MM.1S (cell line): ENCODE results near the gene ZCCHC2.

Source experiments
- EZH2 ChIP-seq: fragments of 300-600 bp; sonication (generic); optimal IDR thresholded peaks from 2 replicates; pipeline ENCODE3; 2017; ENCODE audit warnings: low read depth, mild to moderate bottlenecking, antibody characterized with exemption, low read length, mixed read lengths
- EZH2phosphoT487 ChIP-seq: fragments of 300-600 bp; sonication (generic); IDR thresholded peaks from 2 replicates; pipeline ENCODE4 v1.6.1; 2018; ENCODE audit warnings: antibody characterized with exemption, low read length
- TF ChIP-seq, protein P1 (sequence below): fragments of 300-600 bp; sonication (generic); IDR thresholded peaks from 2 replicates; pipeline ENCODE4 v1.5.1; 2016; ENCODE audit warnings: antibody characterized with exemption, low read length, mixed read lengths

GRCh38 chr18:62603211-62603610 is 80.4 kb downstream of the ZCCHC2 start:
- TF ChIP-seq EZH2, result no peak
- TF ChIP-seq, protein P1, sequence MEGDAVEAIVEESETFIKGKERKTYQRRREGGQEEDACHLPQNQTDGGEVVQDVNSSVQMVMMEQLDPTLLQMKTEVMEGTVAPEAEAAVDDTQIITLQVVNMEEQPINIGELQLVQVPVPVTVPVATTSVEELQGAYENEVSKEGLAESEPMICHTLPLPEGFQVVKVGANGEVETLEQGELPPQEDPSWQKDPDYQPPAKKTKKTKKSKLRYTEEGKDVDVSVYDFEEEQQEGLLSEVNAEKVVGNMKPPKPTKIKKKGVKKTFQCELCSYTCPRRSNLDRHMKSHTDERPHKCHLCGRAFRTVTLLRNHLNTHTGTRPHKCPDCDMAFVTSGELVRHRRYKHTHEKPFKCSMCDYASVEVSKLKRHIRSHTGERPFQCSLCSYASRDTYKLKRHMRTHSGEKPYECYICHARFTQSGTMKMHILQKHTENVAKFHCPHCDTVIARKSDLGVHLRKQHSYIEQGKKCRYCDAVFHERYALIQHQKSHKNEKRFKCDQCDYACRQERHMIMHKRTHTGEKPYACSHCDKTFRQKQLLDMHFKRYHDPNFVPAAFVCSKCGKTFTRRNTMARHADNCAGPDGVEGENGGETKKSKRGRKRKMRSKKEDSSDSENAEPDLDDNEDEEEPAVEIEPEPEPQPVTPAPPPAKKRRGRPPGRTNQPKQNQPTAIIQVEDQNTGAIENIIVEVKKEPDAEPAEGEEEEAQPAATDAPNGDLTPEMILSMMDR, result no peak
- TF ChIP-seq EZH2phosphoT487, result no peak
